Measurements from ENCODE around the gene MRPS25. TPM values are rescaled to one million over a fixed set of nuclear protein-coding genes. Genes with fewer than 3 reads are reported as not detected.

The MRPS25 gene
- polyA plus RNA-seq, 3 donors, result 23.7 to 60.7 (median 24.6) TPM

GRCh38 chr3:15086699-15087098 is 21.6 kb upstream of the MRPS25 start:
- H3K9me3 Mint-ChIP-seq, result no peaks in the 10 kb centered on the region
- Histone ChIP-seq H3K4me2 (replicated peaks; ENCODE audit: extremely low read depth, low read length, poor library complexity, severe bottlenecking) (no peak overlapping the region), H3K36me3 (replicated peaks in 1 of 2; ENCODE audit: control insufficient read depth in 1 of 2, insufficient read depth in 2 of 2, low read length in 2 of 2) (peaks cover 88 to 96% of the 10 kb centered on the region in 2 donors), H3K9ac (ENCODE audit: insufficient read depth, low read length, poor library complexity, severe bottlenecking) (no peak overlapping the region), H3K9me3 (replicated peaks in 1 of 2; ENCODE audit: control insufficient read depth in 1 of 2, insufficient read depth in 1 of 2, low read length in 2 of 2) (no peaks in the 10 kb centered on the region), H2AFZ (ENCODE audit: insufficient read depth, low read depth, low read length, poor library complexity, severe bottlenecking) (no peak overlapping the region), H3K27ac (ENCODE audit: low read depth in 1 of 2, low read length in 2 of 2) (no peak overlapping the region), H3K4me3 (replicated peaks in 1 of 3; ENCODE audit: low read depth in 2 of 3, low read length in 3 of 3) (no peak overlapping the region), H3K79me2 (ENCODE audit: insufficient read depth, low read length) (no peaks in the 10 kb centered on the region), H3K4me1 (ENCODE audit: control insufficient read depth in 1 of 2, insufficient read depth in 2 of 2, low read length in 2 of 2) (peaks cover 0 to 3% of the 10 kb centered on the region in 2 donors), H4K20me1 (ENCODE audit: insufficient read depth, low read length) (no peaks in the 10 kb centered on the region), H3K27me3 (ENCODE audit: control insufficient read depth in 2 of 2, insufficient read depth in 2 of 2, low read length in 2 of 2) (no peaks in the 10 kb centered on the region)
- intact Hi-C loops (cut with micrococcal nuclease), result no loop called here
- TF ChIP-seq CTCF (IDR thresholded peaks at IDR 0.05), result no peak
- H3K4me1 Mint-ChIP-seq, result peaks cover 6% of the 10 kb centered on the region
- no CpG with 5 or more reads among the region's 2 CpGs for WGBS (ENCODE audit: insufficient coverage)
- no peak for DNase-seq
- no peak overlapping the region for H3K27ac Mint-ChIP-seq
- peaks cover 0 to 3% (median 2%) of the 10 kb centered on the region in 3 donors for H3K27me3 Mint-ChIP-seq (ENCODE audit: low read depth in 3 of 3)
- peaks cover 79 to 90% of the 10 kb centered on the region in 2 donors for H3K36me3 Mint-ChIP-seq
- no peak overlapping the region for H3K4me3 Mint-ChIP-seq

GRCh38 chr3:15086263-15086662 is 21.1 kb upstream of the MRPS25 start:
- no peak overlapping the region for H3K4me2 ChIP-seq (replicated peaks; ENCODE audit: extremely low read depth, low read length, poor library complexity, severe bottlenecking)
- peaks cover 8% of the 10 kb centered on the region for H3K4me1 Mint-ChIP-seq
- peaks cover 81 to 92% of the 10 kb centered on the region in 2 donors for H3K36me3 Mint-ChIP-seq
- H3K4me3 ChIP-seq (replicated peaks in 1 of 3; ENCODE audit: low read depth in 2 of 3, low read length in 3 of 3), result no peak overlapping the region
- H3K9me3 ChIP-seq (replicated peaks in 1 of 2; ENCODE audit: control insufficient read depth in 1 of 2, insufficient read depth in 1 of 2, low read length in 2 of 2), result no peaks in the 10 kb centered on the region
- H3K4me3 Mint-ChIP-seq, result no peak overlapping the region
- H3K4me1 ChIP-seq (ENCODE audit: control insufficient read depth in 1 of 2, insufficient read depth in 2 of 2, low read length in 2 of 2), result peaks cover 0 to 3% of the 10 kb centered on the region in 2 donors
- H3K79me2 ChIP-seq (ENCODE audit: insufficient read depth, low read length), result no peaks in the 10 kb centered on the region
- no peaks in the 10 kb centered on the region for H4K20me1 ChIP-seq (ENCODE audit: insufficient read depth, low read length)
- no peak overlapping the region for H2AFZ ChIP-seq (ENCODE audit: insufficient read depth, low read depth, low read length, poor library complexity, severe bottlenecking)
- intact Hi-C loops (cut with micrococcal nuclease), result no loop called here
- H3K9me3 Mint-ChIP-seq, result no peaks in the 10 kb centered on the region
- no peak overlapping the region for H3K9ac ChIP-seq (ENCODE audit: insufficient read depth, low read length, poor library complexity, severe bottlenecking)
- no peak overlapping the region for H3K27ac Mint-ChIP-seq
- DNase-seq, result no peak
- TF ChIP-seq CTCF (IDR thresholded peaks at IDR 0.05), result no peak
- H3K27ac ChIP-seq (ENCODE audit: low read depth in 1 of 2, low read length in 2 of 2), result no peak overlapping the region
- H3K27me3 ChIP-seq (ENCODE audit: control insufficient read depth in 2 of 2, insufficient read depth in 2 of 2, low read length in 2 of 2), result no peaks in the 10 kb centered on the region
- peaks cover 89 to 96% of the 10 kb centered on the region in 2 donors for H3K36me3 ChIP-seq (replicated peaks in 1 of 2; ENCODE audit: control insufficient read depth in 1 of 2, insufficient read depth in 2 of 2, low read length in 2 of 2)
- WGBS (ENCODE audit: insufficient coverage), result no CpG with 5 or more reads among the region's 2 CpGs
- peaks cover 0 to 3% (median 2%) of the 10 kb centered on the region in 3 donors for H3K27me3 Mint-ChIP-seq (ENCODE audit: low read depth in 3 of 3)

Measured in CD14-positive monocyte (primary cell).